SK-N-SH (cell line): ENCODE measurements around the gene CFAP107.

ENCODE experiments used
- EP300 ChIP-seq, 2 experiments: IDR thresholded peaks; 2 replicates each; pipeline versions ENCODE4 v1.4.0 to v1.6.1; 2012; ENCODE audit warnings: borderline replicate concordance in 1 of 2, low read depth in 1 of 2, low read length in 1 of 2
- FOXM1 ChIP-seq: IDR thresholded peaks from 2 replicates; pipeline ENCODE4 v1.4.0; 2012; ENCODE audit warnings: low read depth, mild to moderate bottlenecking
- MEF2A ChIP-seq: IDR thresholded peaks from 2 replicates; pipeline ENCODE4 v1.4.0; 2012; ENCODE audit warnings: low read depth, borderline replicate concordance
- MXI1 ChIP-seq: IDR thresholded peaks from 2 replicates; pipeline ENCODE4 v1.6.1; 2012; ENCODE audit warnings: mild to moderate bottlenecking, low read depth, low read length, improper control_type of control experiment
- NFIC ChIP-seq: IDR thresholded peaks from 2 replicates; pipeline ENCODE4 v1.4.0; 2012; ENCODE audit warnings: borderline replicate concordance
- POLR2AphosphoS5 ChIP-seq: IDR thresholded peaks from 2 replicates; pipeline ENCODE4 v1.6.1; 2012; ENCODE audit warnings: low read depth, low read length
- RAD21 ChIP-seq: IDR thresholded peaks from 2 replicates; pipeline ENCODE4 v1.6.1; 2012; ENCODE audit warnings: mild to moderate bottlenecking, low read length
- TEAD4 ChIP-seq: IDR thresholded peaks from 2 replicates; pipeline ENCODE4 v1.4.0; 2012; ENCODE audit warnings: mild to moderate bottlenecking, borderline replicate concordance; ENCODE audit not compliant: insufficient read depth
- YY1 ChIP-seq: IDR thresholded peaks from 2 replicates; pipeline ENCODE4 v1.4.0; 2012; ENCODE audit warnings: low read depth, mild to moderate bottlenecking
- TF ChIP-seq, protein P1 (sequence below): fragments of 200-600 bp; sonication (generic); IDR thresholded peaks from 2 replicates; pipeline ENCODE4 v1.6.1; 2017; ENCODE audit warnings: antibody characterized with exemption, mild to moderate bottlenecking, moderate library complexity
- TF ChIP-seq, protein P2 (sequence below): fragments of 150-350 bp; IDR thresholded peaks from 2 replicates; pipeline ENCODE4 v1.6.1; 2017; ENCODE audit warnings: antibody characterized with exemption, low read length, low read depth, borderline replicate concordance
- TF ChIP-seq, protein P3 (sequence below): IDR thresholded peaks from 2 replicates; pipeline ENCODE4 v1.6.1; 2012; ENCODE audit warnings: mild to moderate bottlenecking, low read depth, low read length, moderate library complexity
- TF ChIP-seq, protein P4 (sequence below): IDR thresholded peaks from 2 replicates; pipeline ENCODE4 v1.4.0; 2012; ENCODE audit warnings: low read depth
- TF ChIP-seq, protein P5 (sequence below): IDR thresholded peaks from 2 replicates; pipeline ENCODE4 v1.4.0; 2012; ENCODE audit warnings: low read depth, borderline replicate concordance

DNA sequence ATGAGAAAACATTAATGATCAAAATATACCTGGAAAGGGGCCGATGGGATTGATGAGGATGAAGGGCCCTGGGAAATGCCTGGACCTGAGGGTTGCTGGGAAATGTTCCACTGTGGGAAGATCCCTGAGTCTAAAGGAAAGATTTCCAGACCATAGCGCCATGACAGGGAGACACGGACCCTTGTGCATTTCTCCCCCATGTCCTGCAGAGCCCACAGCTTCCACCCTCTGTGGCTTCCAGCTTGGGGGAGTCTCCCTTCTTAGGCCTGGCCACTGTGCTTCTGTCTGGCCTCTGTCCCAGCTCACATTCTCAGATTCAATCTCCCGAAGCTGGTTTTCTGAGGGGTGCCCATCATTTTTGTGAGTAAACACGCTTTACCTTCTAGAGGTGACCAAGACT is 26.5 kb downstream of the CFAP107 start:
- TF ChIP-seq, protein P1, sequence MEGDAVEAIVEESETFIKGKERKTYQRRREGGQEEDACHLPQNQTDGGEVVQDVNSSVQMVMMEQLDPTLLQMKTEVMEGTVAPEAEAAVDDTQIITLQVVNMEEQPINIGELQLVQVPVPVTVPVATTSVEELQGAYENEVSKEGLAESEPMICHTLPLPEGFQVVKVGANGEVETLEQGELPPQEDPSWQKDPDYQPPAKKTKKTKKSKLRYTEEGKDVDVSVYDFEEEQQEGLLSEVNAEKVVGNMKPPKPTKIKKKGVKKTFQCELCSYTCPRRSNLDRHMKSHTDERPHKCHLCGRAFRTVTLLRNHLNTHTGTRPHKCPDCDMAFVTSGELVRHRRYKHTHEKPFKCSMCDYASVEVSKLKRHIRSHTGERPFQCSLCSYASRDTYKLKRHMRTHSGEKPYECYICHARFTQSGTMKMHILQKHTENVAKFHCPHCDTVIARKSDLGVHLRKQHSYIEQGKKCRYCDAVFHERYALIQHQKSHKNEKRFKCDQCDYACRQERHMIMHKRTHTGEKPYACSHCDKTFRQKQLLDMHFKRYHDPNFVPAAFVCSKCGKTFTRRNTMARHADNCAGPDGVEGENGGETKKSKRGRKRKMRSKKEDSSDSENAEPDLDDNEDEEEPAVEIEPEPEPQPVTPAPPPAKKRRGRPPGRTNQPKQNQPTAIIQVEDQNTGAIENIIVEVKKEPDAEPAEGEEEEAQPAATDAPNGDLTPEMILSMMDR, result no peak
- TF ChIP-seq, protein P2, sequence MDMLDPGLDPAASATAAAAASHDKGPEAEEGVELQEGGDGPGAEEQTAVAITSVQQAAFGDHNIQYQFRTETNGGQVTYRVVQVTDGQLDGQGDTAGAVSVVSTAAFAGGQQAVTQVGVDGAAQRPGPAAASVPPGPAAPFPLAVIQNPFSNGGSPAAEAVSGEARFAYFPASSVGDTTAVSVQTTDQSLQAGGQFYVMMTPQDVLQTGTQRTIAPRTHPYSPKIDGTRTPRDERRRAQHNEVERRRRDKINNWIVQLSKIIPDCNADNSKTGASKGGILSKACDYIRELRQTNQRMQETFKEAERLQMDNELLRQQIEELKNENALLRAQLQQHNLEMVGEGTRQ, result no peak
- TF ChIP-seq, protein P3, sequence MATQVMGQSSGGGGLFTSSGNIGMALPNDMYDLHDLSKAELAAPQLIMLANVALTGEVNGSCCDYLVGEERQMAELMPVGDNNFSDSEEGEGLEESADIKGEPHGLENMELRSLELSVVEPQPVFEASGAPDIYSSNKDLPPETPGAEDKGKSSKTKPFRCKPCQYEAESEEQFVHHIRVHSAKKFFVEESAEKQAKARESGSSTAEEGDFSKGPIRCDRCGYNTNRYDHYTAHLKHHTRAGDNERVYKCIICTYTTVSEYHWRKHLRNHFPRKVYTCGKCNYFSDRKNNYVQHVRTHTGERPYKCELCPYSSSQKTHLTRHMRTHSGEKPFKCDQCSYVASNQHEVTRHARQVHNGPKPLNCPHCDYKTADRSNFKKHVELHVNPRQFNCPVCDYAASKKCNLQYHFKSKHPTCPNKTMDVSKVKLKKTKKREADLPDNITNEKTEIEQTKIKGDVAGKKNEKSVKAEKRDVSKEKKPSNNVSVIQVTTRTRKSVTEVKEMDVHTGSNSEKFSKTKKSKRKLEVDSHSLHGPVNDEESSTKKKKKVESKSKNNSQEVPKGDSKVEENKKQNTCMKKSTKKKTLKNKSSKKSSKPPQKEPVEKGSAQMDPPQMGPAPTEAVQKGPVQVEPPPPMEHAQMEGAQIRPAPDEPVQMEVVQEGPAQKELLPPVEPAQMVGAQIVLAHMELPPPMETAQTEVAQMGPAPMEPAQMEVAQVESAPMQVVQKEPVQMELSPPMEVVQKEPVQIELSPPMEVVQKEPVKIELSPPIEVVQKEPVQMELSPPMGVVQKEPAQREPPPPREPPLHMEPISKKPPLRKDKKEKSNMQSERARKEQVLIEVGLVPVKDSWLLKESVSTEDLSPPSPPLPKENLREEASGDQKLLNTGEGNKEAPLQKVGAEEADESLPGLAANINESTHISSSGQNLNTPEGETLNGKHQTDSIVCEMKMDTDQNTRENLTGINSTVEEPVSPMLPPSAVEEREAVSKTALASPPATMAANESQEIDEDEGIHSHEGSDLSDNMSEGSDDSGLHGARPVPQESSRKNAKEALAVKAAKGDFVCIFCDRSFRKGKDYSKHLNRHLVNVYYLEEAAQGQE, result no peak
- TF ChIP-seq, protein P4, sequence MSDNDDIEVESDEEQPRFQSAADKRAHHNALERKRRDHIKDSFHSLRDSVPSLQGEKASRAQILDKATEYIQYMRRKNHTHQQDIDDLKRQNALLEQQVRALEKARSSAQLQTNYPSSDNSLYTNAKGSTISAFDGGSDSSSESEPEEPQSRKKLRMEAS, result no peak
- TF ChIP-seq YY1 (no peak), RAD21 (no peak), TEAD4 (no peak), POLR2AphosphoS5 (no peak), MXI1 (no peak), FOXM1 (no peak), MEF2A (no peak), EP300 (IDR thresholded peaks at IDR 0.05; ENCODE audit: borderline replicate concordance in 1 of 2, low read depth in 1 of 2, low read length in 1 of 2) (no peak), NFIC (no peak)
- TF ChIP-seq, protein P5, sequence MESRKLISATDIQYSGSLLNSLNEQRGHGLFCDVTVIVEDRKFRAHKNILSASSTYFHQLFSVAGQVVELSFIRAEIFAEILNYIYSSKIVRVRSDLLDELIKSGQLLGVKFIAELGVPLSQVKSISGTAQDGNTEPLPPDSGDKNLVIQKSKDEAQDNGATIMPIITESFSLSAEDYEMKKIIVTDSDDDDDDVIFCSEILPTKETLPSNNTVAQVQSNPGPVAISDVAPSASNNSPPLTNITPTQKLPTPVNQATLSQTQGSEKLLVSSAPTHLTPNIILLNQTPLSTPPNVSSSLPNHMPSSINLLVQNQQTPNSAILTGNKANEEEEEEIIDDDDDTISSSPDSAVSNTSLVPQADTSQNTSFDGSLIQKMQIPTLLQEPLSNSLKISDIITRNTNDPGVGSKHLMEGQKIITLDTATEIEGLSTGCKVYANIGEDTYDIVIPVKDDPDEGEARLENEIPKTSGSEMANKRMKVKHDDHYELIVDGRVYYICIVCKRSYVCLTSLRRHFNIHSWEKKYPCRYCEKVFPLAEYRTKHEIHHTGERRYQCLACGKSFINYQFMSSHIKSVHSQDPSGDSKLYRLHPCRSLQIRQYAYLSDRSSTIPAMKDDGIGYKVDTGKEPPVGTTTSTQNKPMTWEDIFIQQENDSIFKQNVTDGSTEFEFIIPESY, result no peak
